Endodermal cell (in vitro differentiated cells): ENCODE data around the gene ETV6. TPM values are rescaled to one million over a fixed set of nuclear protein-coding genes. Genes with fewer than 3 reads are reported as not detected.

Experiments used
- DNase-seq: peaks from one replicate; pipeline ENCODE4 v3.0.0-alpha.2; 2017
- H3K27ac ChIP-seq: 2 replicates; pipeline ENCODE4 v1.5.1; 2013; ENCODE audit warnings: mild to moderate bottlenecking, low read depth, low read length, moderate library complexity
- H3K27me3 ChIP-seq: 2 replicates; pipeline ENCODE4 v1.6.1; 2013; ENCODE audit warnings: mild to moderate bottlenecking, low read length, moderate library complexity; ENCODE audit not compliant: insufficient read depth, control insufficient read depth, poor library complexity, severe bottlenecking
- H3K36me3 ChIP-seq: 2 replicates; pipeline ENCODE4 v1.7.0; 2013; ENCODE audit warnings: mild to moderate bottlenecking, low read length, moderate library complexity; ENCODE audit not compliant: control insufficient read depth, insufficient read depth
- H3K4me1 ChIP-seq: one replicate; pipeline ENCODE4 v1.7.0; 2013; ENCODE audit warnings: low read length; ENCODE audit not compliant: control insufficient read depth, insufficient read depth
- H3K4me3 ChIP-seq: 2 replicates; pipeline ENCODE4 v1.5.1; 2013; ENCODE audit warnings: mild to moderate bottlenecking, low read length, moderate library complexity
- H3K9ac ChIP-seq: 2 replicates; pipeline ENCODE4 v1.6.1; 2013; ENCODE audit warnings: mild to moderate bottlenecking, low read length, moderate library complexity; ENCODE audit not compliant: poor library complexity, severe bottlenecking; ENCODE audit errors: extremely low read depth
- H3K9me3 ChIP-seq: 2 replicates; pipeline ENCODE4 v1.6.1; 2013; ENCODE audit warnings: mild to moderate bottlenecking, low read length, moderate library complexity; ENCODE audit not compliant: control insufficient read depth
- H3K27ac Mint-ChIP-seq: 2 replicates; pipeline ENCODE4 v1.8.0; 2020; ENCODE audit warnings: mixed read lengths
- H3K27me3 Mint-ChIP-seq: 2 replicates; pipeline ENCODE4 v1.8.0; 2021; ENCODE audit warnings: mild to moderate bottlenecking, mixed read lengths; ENCODE audit not compliant: insufficient read depth
- H3K36me3 Mint-ChIP-seq: 2 replicates; pipeline ENCODE4 v1.8.0; 2020; ENCODE audit warnings: low read depth, mixed read lengths
- H3K4me1 Mint-ChIP-seq: 2 replicates; pipeline ENCODE4 v1.8.0; 2020; ENCODE audit warnings: mixed read lengths
- H3K4me3 Mint-ChIP-seq: 2 replicates; pipeline ENCODE4 v1.8.0; 2020; ENCODE audit warnings: mild to moderate bottlenecking, moderate library complexity, mixed read lengths
- H3K9me3 Mint-ChIP-seq: 2 replicates; pipeline ENCODE4 v1.8.0; 2020; ENCODE audit warnings: mild to moderate bottlenecking, mixed read lengths
- WGBS, 2 experiments: methylation state at CpG; one replicate each; pipeline versions ENCODE4 v1.1.5 to v1.1.7; 2013; ENCODE audit warnings: missing lambda C conversion rate in 2 of 2, mixed read lengths in 1 of 2; ENCODE audit not compliant: insufficient coverage in 1 of 2, insufficient read length in 1 of 2; 5-methylcytosine and 5-hydroxymethylcytosine counted together
- total RNA-seq, 2 donors: library from RNA; stranded (reverse); fragmentation: NEBNext Ultra II Directional in 1 of 2; extraction: Animal tissue kit (Norgen Biotek cat#: 25700) in 1 of 2; gene quantifications; 2 replicates in 1 of 2; 3 replicates in 1 of 2; pipeline ENCODE4 v1.2.1, GENCODE V29; 2021
- TF ChIP-seq, protein P1 (sequence below): fragments of 200-600 bp; sonication (generic); conservative IDR thresholded peaks from 2 replicates; pipeline ENCODE4 v1.5.0; 2021; ENCODE audit warnings: antibody characterized with exemption, mild to moderate bottlenecking

Gene ETV6
- total RNA-seq, 2 donors from 2014 or later: 9.3 to 22.1 TPM

DNA sequence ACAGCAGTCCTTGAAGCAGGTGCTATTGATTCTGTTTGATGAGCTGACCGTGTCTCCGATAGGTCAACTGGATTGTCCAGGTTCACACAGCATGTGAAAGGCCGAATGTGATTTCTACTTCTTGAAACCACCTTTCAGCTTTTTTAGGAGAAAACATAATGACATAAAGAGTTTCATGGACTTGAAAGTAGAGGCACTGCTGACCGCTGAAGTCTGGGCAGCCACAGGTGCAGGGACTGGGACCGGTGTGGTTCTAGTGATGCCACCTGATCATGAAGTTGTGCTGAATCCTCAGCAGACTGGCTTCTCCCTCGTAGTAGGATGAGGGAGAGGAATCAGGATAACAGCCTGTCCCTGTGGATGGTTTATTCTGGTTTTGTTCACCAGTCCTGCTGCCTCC is 108.1 kb downstream of the ETV6 start:
- Histone ChIP-seq H3K9me3 (no peaks in the 10 kb centered on the region), H3K36me3 (no peaks in the 10 kb centered on the region), H3K4me1 (peaks cover 32% of the 10 kb centered on the region), H3K4me3 (no peak overlapping the region), H3K27ac (no peak overlapping the region), H3K27me3 (peaks cover 57% of the 10 kb centered on the region), H3K9ac (no peak overlapping the region)
- no peak overlapping the region for H3K27ac Mint-ChIP-seq
- peaks cover 51% of the 10 kb centered on the region for H3K4me1 Mint-ChIP-seq
- peaks cover 70% of the 10 kb centered on the region for H3K27me3 Mint-ChIP-seq
- 95 to 97% methylated on average over 4 to 6 of the region's 6 CpGs for WGBS, 2 experiments
- H3K36me3 Mint-ChIP-seq: peaks cover 4% of the 10 kb centered on the region
- TF ChIP-seq, protein P1, sequence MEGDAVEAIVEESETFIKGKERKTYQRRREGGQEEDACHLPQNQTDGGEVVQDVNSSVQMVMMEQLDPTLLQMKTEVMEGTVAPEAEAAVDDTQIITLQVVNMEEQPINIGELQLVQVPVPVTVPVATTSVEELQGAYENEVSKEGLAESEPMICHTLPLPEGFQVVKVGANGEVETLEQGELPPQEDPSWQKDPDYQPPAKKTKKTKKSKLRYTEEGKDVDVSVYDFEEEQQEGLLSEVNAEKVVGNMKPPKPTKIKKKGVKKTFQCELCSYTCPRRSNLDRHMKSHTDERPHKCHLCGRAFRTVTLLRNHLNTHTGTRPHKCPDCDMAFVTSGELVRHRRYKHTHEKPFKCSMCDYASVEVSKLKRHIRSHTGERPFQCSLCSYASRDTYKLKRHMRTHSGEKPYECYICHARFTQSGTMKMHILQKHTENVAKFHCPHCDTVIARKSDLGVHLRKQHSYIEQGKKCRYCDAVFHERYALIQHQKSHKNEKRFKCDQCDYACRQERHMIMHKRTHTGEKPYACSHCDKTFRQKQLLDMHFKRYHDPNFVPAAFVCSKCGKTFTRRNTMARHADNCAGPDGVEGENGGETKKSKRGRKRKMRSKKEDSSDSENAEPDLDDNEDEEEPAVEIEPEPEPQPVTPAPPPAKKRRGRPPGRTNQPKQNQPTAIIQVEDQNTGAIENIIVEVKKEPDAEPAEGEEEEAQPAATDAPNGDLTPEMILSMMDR: no peak
- H3K9me3 Mint-ChIP-seq: no peaks in the 10 kb centered on the region
- no peak for DNase-seq
- no peak overlapping the region for H3K4me3 Mint-ChIP-seq

DNA sequence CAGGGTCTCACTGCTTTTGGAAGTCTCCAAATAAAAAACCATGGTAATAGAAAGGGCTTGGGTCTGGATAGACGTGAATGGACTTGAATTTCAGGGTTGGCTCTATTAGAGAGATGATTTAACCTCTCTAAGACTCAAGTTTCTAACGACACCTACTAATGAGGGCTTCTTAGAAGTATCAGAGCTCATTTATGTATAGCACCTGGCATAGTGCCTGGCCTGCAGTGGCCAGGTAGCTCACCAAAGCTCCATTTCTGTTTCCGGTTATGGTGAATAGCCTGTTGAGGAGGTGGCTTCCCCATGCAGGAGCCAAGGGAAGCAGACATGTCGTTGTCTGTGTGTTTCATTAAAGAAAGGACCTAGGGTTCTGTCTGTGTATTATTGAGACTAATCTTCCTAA is 108.6 kb downstream of the ETV6 start:
- Mint-ChIP-seq H3K9me3 (no peaks in the 10 kb centered on the region), H3K4me1 (peaks cover 48% of the 10 kb centered on the region), H3K4me3 (no peak overlapping the region), H3K27me3 (peaks cover 71% of the 10 kb centered on the region), H3K36me3 (peaks cover 4% of the 10 kb centered on the region), H3K27ac (no peak overlapping the region)
- Histone ChIP-seq H3K27me3 (peaks cover 57% of the 10 kb centered on the region), H3K36me3 (no peaks in the 10 kb centered on the region), H3K4me3 (no peak overlapping the region), H3K27ac (no peak overlapping the region), H3K9me3 (no peaks in the 10 kb centered on the region), H3K4me1 (peaks cover 30% of the 10 kb centered on the region), H3K9ac (no peak overlapping the region)
- no peak for DNase-seq
- WGBS, 2 experiments: 93 to 95% methylated on average over 3 to 4 of the region's 4 CpGs
- TF ChIP-seq, protein P1: no peak

DNA sequence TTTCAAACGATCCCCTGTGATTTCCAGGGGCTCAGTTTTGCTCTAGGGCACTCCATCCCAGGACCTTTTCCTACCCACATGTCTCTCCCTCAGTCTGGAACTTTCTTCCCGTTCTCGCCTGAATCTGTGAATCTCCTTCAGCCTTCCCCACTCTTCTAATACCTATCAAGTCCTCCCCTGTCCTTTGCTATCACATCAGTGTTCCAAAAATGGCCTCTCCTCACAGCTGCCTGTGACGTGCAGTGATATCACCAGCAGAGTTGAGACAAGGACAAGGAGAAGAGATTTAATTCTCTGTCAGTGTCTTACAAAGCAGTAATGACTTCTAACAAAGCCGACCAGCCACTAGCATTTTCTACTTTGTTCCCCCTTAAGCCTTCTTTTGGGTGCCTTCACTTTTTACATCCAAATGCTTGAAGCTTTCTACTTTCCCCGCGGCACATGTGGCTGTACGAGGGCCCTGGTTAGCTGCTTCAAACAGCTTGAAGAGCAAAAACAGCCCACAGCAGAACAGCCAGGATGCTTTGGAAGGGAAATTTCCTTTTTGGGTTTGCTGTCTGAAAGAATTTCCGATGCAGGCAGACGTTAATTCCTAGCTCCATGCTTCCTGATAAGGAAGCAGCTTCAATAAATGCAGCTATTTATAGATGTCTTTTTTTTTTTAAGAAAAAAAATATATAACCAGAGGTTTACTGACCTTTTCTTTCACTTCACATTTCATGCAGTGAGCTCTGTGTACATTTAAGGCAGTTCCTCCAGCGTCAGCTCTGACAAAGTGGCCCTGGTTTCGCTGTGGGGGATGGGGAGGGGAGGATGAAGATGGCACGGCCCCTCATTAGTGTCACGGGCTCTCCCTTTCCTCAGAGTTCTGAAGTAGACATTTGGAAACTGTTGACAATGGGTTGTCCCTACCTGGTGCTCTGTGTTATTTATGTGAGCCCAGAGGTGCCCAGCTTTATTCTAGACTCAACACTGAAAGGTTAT is 109.3 kb downstream of the ETV6 start:
- DNase-seq: no peak
- H3K27me3 Mint-ChIP-seq: peaks cover 66% of the 10 kb centered on the region
- H3K36me3 ChIP-seq: no peaks in the 10 kb centered on the region
- H3K27ac Mint-ChIP-seq: no peak overlapping the region
- no peaks in the 10 kb centered on the region for H3K9me3 ChIP-seq
- H3K4me1 ChIP-seq: peaks cover 24% of the 10 kb centered on the region
- no peak overlapping the region for H3K9ac ChIP-seq
- no peak overlapping the region for H3K4me3 Mint-ChIP-seq
- H3K27ac ChIP-seq: no peak overlapping the region
- TF ChIP-seq, protein P1: no peak
- H3K9me3 Mint-ChIP-seq: no peaks in the 10 kb centered on the region
- peaks cover 57% of the 10 kb centered on the region for H3K27me3 ChIP-seq
- WGBS, 2 experiments: 89 to 90% methylated on average over 4 to 14 of the region's 14 CpGs
- H3K4me1 Mint-ChIP-seq: peaks cover 42% of the 10 kb centered on the region
- H3K36me3 Mint-ChIP-seq: peaks cover 4% of the 10 kb centered on the region
- no peak overlapping the region for H3K4me3 ChIP-seq
